SKM-1 treated with dmso at 0.1 percent for 144 hours (cell line): ENCODE measurements around the gene MEAK7.
A peak's percentile ranks its signal among the peaks of the same experiment; 100 is the strongest.

ENCODE experiments used
- DNase-seq: peaks from one replicate; lab custom pipeline; 2025; ENCODE audit not compliant: unreplicated experiment; lab: John Stamatoyannopoulos, UW

The MEAK7 gene

GRCh38 chr16:84513666-84514065 lies 9.2 kb upstream of the MEAK7 start:
- no peak for DNase-seq

- DNase-seq, result no peak
These were observed 8.7 kb upstream of the MEAK7 start for GRCh38 chr16:84513123-84513522.

- no peak for DNase-seq
These were observed 7.4 kb upstream of the MEAK7 start for GRCh38 chr16:84511831-84512230.

- peak; percentile 69 for DNase-seq
These were observed 6.8 kb upstream of the MEAK7 start for GRCh38 chr16:84511180-84511800.

GRCh38 chr16:84509032-84509950 lies 4.8 kb upstream of the MEAK7 start:
- DNase-seq, result no peak

- no peak for DNase-seq
These were observed 4.0 kb upstream of the MEAK7 start for GRCh38 chr16:84508502-84508901.

GRCh38 chr16:84507011-84507982 lies 2.8 kb upstream of the MEAK7 start:
- peak; percentile 31 for DNase-seq

GRCh38 chr16:84505249-84506187 lies 1.1 kb upstream of the MEAK7 start:
- DNase-seq, result no peak

- DNase-seq, result no peak
These were observed 586 bp downstream of the MEAK7 start for GRCh38 chr16:84503751-84504395.

- no peak for DNase-seq
These were observed 1.9 kb downstream of the MEAK7 start for GRCh38 chr16:84502581-84502980.

- DNase-seq, result no peak
These were observed 2.4 kb downstream of the MEAK7 start for GRCh38 chr16:84502075-84502474.

GRCh38 chr16:84501077-84501735 lies 3.3 kb downstream of the MEAK7 start:
- no peak for DNase-seq

- DNase-seq, result no peak
These were observed 3.9 kb downstream of the MEAK7 start for GRCh38 chr16:84500531-84500930.

- DNase-seq, result no peak
These were observed 4.8 kb downstream of the MEAK7 start for GRCh38 chr16:84499638-84500037.

- DNase-seq, result no peak
These were observed 5.4 kb downstream of the MEAK7 start for GRCh38 chr16:84498859-84499620.

- no peak for DNase-seq
These were observed 6.2 kb downstream of the MEAK7 start for GRCh38 chr16:84498223-84498610.

- no peak for DNase-seq
These were observed 6.8 kb downstream of the MEAK7 start for GRCh38 chr16:84497418-84498222.

GRCh38 chr16:84496991-84497390 lies 7.5 kb downstream of the MEAK7 start:
- no peak for DNase-seq
